MM.1S (cell line): ENCODE data around the gene COL25A1.

Experiments used
- DNase-seq: peaks from one replicate; pipeline ENCODE4 v3.0.0-alpha.2; 2015
- H2AFZ ChIP-seq: fragments of 300-600 bp; sonication (generic); 2 replicates; pipeline ENCODE4 v1.6.0; 2016; ENCODE audit warnings: antibody characterized with exemption, low read length
- H3F3A ChIP-seq: fragments of 300-600 bp; sonication (generic); 2 replicates; pipeline ENCODE4 v1.6.1; 2016; ENCODE audit warnings: mild to moderate bottlenecking, antibody characterized with exemption, low read length, moderate library complexity, mixed read lengths; ENCODE audit not compliant: insufficient read depth
- H3K27ac ChIP-seq: fragments of 300-600 bp; sonication (generic); 2 replicates; pipeline ENCODE4 v1.5.1; 2016; ENCODE audit warnings: mild to moderate bottlenecking, low read length
- H3K27me3 ChIP-seq: fragments of 300-600 bp; sonication (generic); replicated peaks from 2 replicates; pipeline ENCODE4 v1.6.0; 2016; ENCODE audit warnings: low read length; ENCODE audit not compliant: insufficient read depth
- H3K36me3 ChIP-seq: fragments of 300-600 bp; sonication (generic); replicated peaks from 2 replicates; pipeline ENCODE4 v1.6.1; 2016; ENCODE audit warnings: mild to moderate bottlenecking, low read length, mixed read lengths; ENCODE audit not compliant: insufficient read depth
- H3K4me1 ChIP-seq: fragments of 300-600 bp; sonication (generic); 2 replicates; pipeline ENCODE4 v1.6.1; 2016; ENCODE audit warnings: low read length, mixed read lengths
- H3K4me2 ChIP-seq: fragments of 300-600 bp; sonication (generic); 2 replicates; pipeline ENCODE4 v1.6.0; 2016; ENCODE audit warnings: low read depth, low read length
- H3K4me3 ChIP-seq: fragments of 300-600 bp; sonication (generic); 2 replicates; pipeline ENCODE4 v1.5.1; 2016; ENCODE audit warnings: low read length, mixed read lengths
- H3K79me2 ChIP-seq: fragments of 300-600 bp; sonication (generic); 2 replicates; pipeline ENCODE4 v1.6.1; 2016; ENCODE audit warnings: mixed run types, low read length, mixed read lengths
- H3K9ac ChIP-seq: fragments of 300-600 bp; sonication (generic); 2 replicates; pipeline ENCODE4 v1.6.1; 2016; ENCODE audit warnings: low read length, mixed read lengths
- H3K9me2 ChIP-seq: fragments of 300-600 bp; sonication (generic); replicated peaks from 2 replicates; pipeline ENCODE4 v1.6.1; 2016; ENCODE audit warnings: mild to moderate bottlenecking, low read length, mixed read lengths; ENCODE audit not compliant: insufficient read depth
- H3K9me3 ChIP-seq: fragments of 300-600 bp; sonication (generic); replicated peaks from 2 replicates; pipeline ENCODE4 v1.6.1; 2016; ENCODE audit warnings: mild to moderate bottlenecking, low read length, mixed read lengths; ENCODE audit not compliant: insufficient read depth
- H4K20me1 ChIP-seq: fragments of 300-600 bp; sonication (generic); 2 replicates; pipeline ENCODE4 v1.6.1; 2016; ENCODE audit warnings: mild to moderate bottlenecking, low read length, moderate library complexity, mixed read lengths; ENCODE audit not compliant: insufficient read depth
- CTCF ChIP-seq: fragments of 300-600 bp; sonication (generic); IDR thresholded peaks from 2 replicates; pipeline ENCODE4 v1.5.1; 2016; ENCODE audit warnings: antibody characterized with exemption, low read length, mixed read lengths
- EZH2 ChIP-seq: fragments of 300-600 bp; sonication (generic); optimal IDR thresholded peaks from 2 replicates; pipeline ENCODE3; 2017; ENCODE audit warnings: low read depth, mild to moderate bottlenecking, antibody characterized with exemption, low read length, mixed read lengths
- EZH2phosphoT487 ChIP-seq: fragments of 300-600 bp; sonication (generic); IDR thresholded peaks from 2 replicates; pipeline ENCODE4 v1.6.1; 2018; ENCODE audit warnings: antibody characterized with exemption, low read length

Gene COL25A1

GRCh38 chr4:108922191-108922590 lies 380.3 kb downstream of the COL25A1 start:
- Histone ChIP-seq H3K9me3 (no peaks in the 10 kb centered on the region), H3K4me2 (no peak overlapping the region), H3K4me3 (no peak overlapping the region), H3K9ac (no peak overlapping the region), H3K36me3 (no peaks in the 10 kb centered on the region), H3K4me1 (peaks cover 4% of the 10 kb centered on the region; the same call in 1 of the 2 replicates), H3K27ac (no peak overlapping the region), H2AFZ (no peak overlapping the region), H4K20me1 (no peaks in the 10 kb centered on the region), H3K9me2 (no peaks in the 10 kb centered on the region), H3F3A (no peaks in the 10 kb centered on the region), H3K27me3 (no peaks in the 10 kb centered on the region), H3K79me2 (no peaks in the 10 kb centered on the region)
- TF ChIP-seq EZH2phosphoT487: no peak
- TF ChIP-seq CTCF: no peak
- no peak for TF ChIP-seq EZH2
- no peak for DNase-seq

GRCh38 chr4:108920395-108921087 lies 381.9 kb downstream of the COL25A1 start:
- no peak for TF ChIP-seq EZH2phosphoT487
- no peak for TF ChIP-seq CTCF
- TF ChIP-seq EZH2: no peak

GRCh38 chr4:108919226-108919893 lies 383.1 kb downstream of the COL25A1 start:
- no peak overlapping the region for H3K27ac ChIP-seq
- H3K36me3 ChIP-seq: no peaks in the 10 kb centered on the region
- H3K79me2 ChIP-seq: no peaks in the 10 kb centered on the region
- no peaks in the 10 kb centered on the region for H3K27me3 ChIP-seq
- TF ChIP-seq EZH2 (no peak), EZH2phosphoT487 (no peak), CTCF (no peak)
- H3K9me2 ChIP-seq: no peaks in the 10 kb centered on the region
- no peak overlapping the region for H2AFZ ChIP-seq
- DNase-seq: no peak
- no peaks in the 10 kb centered on the region for H3K9me3 ChIP-seq
- H3K4me2 ChIP-seq: no peak overlapping the region
- no peak overlapping the region for H3K9ac ChIP-seq
- no peak overlapping the region for H3K4me3 ChIP-seq
- H4K20me1 ChIP-seq: no peaks in the 10 kb centered on the region
- no peaks in the 10 kb centered on the region for H3F3A ChIP-seq
- H3K4me1 ChIP-seq: peaks cover 4% of the 10 kb centered on the region; the same call in 1 of the 2 replicates

More at GRCh38 chr4:108920395-108921087, 381.9 kb downstream of the COL25A1 start:
- Histone ChIP-seq H3K4me1 (peaks cover 4% of the 10 kb centered on the region; the same call in 1 of the 2 replicates), H3K4me2 (no peak overlapping the region), H3K9me3 (no peaks in the 10 kb centered on the region), H3K9me2 (no peaks in the 10 kb centered on the region), H3K36me3 (no peaks in the 10 kb centered on the region), H3K9ac (no peak overlapping the region), H3K27me3 (no peaks in the 10 kb centered on the region), H4K20me1 (no peaks in the 10 kb centered on the region), H2AFZ (no peak overlapping the region), H3K27ac (no peak overlapping the region), H3K4me3 (no peak overlapping the region), H3F3A (no peaks in the 10 kb centered on the region), H3K79me2 (no peaks in the 10 kb centered on the region)
- no peak for DNase-seq
